NCI-H1436 treated with DMSO at 0.1 percent for 48 hours (cell line): Measurements from ENCODE around the gene RREB1.

Experiments
- DNase-seq: peaks from one replicate; lab custom pipeline; 2025; lab: John Stamatoyannopoulos, UW

The RREB1 gene

DNA sequence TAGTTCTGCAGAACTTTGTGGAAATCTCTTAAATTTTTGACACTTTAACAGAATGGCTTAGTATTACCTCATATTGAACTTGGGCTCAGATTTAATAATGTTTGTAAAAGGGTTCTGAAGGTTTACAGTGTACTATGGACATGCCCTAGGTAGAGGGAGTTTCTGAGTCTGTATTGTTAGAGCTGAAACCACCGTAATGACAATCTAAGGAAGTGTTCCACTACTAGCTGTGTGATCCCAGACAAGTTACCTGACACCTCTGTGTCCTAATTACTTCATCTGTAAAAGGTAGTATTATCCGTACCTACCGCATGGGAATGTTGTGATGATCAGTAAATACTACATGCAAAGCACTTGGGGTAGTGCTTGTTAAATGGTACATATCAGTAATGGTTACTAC lies 86.9 kb downstream of the RREB1 start:
- DNase-seq = no peak

- no peak for DNase-seq
Observed at GRCh38 chr6:7195339-7196018, 87.7 kb downstream of the RREB1 start.

- DNase-seq = no peak
Observed at GRCh38 chr6:7196019-7196402, 88.2 kb downstream of the RREB1 start.

DNA sequence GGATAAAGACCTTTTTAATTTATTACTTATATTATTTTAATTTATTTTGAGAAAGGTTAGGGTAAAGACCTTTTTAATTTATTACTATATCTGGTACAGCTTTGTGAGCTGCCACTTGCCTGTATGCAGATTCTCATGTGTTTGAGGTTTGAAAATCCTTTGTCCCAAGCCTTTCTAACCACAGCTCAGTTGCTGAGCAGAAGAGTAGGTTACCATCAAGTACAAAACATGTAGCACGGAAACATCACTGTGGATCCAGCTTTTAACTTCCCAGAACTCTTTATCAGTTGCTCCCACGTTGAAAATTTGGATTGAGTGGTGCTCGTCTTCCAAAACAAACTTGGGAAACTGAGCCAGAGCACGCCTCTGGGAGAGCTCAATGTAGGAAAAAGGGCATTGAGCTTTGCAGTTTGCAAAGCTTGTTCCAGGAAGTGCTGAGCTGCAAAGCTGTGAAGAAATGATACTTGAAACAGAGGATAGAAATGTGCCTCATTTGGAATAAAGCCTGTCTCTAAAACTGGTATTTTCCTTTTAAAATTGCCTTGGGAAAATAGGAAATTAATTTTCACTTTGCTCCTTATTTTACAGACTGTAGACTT lies 89.0 kb downstream of the RREB1 start:
- no peak for DNase-seq

- no peak for DNase-seq
Observed at GRCh38 chr6:7197747-7198146, 90.0 kb downstream of the RREB1 start.

DNA sequence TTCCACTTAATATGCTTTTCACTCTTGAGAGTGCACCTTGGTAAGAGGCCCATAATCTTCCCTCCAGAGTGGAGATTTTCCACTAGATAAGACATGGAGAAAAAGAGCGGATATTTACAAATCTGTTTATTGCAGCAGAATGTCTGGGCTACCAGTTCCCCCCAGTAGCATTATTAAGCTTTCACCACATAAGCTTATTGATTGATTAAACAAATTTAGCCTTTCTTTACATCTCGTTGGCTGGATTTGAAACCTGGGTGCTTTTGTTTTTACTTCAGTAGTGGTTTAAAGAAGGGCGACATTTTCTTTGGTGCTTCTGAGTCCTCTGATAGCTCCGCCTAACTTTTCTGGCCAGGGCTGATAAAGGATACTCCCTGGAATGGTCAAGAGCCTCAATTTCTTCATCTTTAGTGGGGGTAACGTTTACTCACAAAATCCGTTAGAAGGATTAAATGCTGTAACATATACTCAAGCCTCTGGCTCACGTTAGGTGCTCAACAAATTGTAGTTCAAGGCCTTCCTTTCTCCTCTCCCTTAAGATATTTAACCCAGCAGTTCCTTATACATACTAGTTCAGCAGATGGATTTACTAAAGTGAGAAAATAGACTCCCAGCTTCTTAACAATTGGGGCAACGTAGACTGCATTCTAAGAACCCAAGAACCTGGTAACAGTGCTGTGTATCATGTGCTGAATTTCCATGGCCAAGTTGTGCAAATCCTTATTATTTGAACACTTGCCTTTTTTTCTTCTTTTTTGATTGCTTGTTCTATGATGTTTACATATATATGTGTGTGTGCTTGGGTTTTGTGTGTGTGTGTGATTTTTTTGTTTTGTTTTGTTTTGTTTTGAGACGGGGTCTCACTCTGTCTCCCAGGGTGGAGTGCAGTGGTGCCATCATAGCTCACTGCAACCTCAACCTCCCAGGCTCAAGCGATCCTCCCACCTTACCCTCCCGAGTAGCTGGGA lies 91.4 kb downstream of the RREB1 start:
- DNase-seq = no peak

GRCh38 chr6:7200598-7201443 lies 93.1 kb downstream of the RREB1 start:
- DNase-seq = no peak

DNA sequence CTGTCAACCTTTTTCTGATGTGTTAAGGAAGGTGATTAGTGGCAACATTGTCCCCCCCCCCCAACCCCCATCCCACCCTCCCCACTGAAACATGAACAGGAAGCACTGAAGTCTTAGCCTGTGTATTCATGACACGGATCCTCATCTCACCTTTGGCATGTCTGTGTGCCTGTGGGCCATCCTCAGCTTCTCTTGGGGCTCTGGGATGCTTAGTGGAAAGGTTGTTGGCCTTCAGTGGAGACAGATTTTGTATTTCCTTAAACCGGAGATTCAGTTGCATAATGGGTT lies 93.6 kb downstream of the RREB1 start:
- DNase-seq = no peak

DNA sequence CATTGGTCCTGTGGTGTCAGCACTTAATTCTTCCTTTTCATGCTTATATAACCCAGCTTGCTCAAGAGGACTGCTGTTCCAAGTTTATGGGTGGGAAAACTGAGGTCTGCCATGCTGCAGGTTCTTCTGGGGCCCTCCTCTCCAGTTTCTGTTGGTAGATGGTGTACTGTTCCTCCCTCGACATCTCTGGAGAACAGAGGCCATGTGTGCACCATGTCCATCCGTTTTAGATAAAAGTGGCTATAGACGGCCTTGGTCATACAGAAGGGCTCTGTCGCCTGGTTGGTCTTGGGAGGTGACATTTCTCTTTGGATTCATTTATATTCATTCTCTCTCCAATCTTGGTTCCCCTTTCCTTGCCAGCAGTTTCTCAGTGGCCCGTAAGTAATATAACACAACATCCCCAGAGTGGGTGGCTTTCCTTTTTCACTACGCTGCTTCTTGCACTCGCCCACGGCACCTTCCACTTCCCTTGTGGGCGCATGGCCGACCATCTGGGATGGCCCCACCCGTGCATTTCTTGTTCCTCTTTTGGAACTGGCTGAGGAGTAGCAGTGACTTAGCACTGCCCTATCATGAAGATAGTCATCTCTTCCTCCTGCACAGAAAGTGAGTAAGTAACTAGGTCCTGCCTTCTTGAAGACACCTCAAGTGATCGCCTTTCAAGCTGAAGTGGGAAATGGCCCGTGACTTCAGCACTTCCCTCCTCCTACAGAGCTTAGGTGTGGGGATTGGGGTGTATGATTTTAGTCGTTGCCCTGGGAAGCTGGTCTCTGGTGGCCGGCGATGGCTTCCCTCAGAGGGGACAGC lies 94.2 kb downstream of the RREB1 start:
- no peak for DNase-seq

DNA sequence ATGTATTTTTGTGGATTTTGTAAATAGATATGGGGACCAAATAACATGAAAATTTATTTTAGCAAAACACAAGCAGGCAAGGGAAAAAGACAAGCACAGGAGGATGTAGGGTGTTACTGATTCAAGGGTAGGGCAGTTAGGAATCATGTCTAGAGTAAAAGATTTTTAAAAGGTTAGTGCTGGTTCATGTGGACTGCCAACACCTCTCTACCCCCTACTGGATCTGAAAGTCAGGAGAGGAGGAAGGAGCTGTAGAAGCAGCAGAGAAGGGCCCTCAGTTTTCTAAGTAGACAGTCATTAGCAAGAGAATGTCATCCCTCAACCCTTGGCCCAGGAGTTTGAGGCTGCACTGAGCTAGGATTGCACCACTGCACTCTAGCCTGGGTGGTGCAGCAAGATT lies 95.2 kb downstream of the RREB1 start:
- DNase-seq = no peak

- no peak for DNase-seq
Observed at GRCh38 chr6:7203939-7204338, 96.2 kb downstream of the RREB1 start.

GRCh38 chr6:7204726-7205125 lies 97.0 kb downstream of the RREB1 start:
- DNase-seq = no peak

GRCh38 chr6:7207720-7208119 lies 100.0 kb downstream of the RREB1 start:
- no peak for DNase-seq

- no peak for DNase-seq
Observed at GRCh38 chr6:7213416-7213815, 105.7 kb downstream of the RREB1 start.

- DNase-seq = no peak
Observed at GRCh38 chr6:7214468-7214867, 106.7 kb downstream of the RREB1 start.

DNA sequence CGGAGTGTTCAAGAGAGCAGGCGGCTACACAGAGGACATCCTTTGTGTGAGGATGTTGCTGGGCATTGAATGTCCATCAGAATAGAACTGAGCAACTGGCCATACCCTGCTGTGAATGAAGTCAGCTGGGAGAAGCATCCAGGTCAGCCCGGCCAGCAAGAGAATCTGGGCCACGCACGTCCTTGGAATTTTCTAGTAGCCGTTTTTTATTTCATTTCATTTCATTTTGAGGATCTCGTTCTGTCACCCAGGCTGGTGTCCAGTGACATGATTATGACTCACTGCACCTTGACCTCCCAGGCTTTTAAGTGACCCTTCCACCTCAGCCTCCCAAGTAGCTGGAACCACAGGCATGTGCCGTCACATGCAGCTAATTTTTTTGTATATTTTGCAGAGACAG lies 107.4 kb downstream of the RREB1 start:
- DNase-seq = no peak

GRCh38 chr6:7215798-7216231 lies 108.1 kb downstream of the RREB1 start:
- no peak for DNase-seq

- DNase-seq = no peak
Observed at GRCh38 chr6:7216941-7217621, 109.3 kb downstream of the RREB1 start.

DNA sequence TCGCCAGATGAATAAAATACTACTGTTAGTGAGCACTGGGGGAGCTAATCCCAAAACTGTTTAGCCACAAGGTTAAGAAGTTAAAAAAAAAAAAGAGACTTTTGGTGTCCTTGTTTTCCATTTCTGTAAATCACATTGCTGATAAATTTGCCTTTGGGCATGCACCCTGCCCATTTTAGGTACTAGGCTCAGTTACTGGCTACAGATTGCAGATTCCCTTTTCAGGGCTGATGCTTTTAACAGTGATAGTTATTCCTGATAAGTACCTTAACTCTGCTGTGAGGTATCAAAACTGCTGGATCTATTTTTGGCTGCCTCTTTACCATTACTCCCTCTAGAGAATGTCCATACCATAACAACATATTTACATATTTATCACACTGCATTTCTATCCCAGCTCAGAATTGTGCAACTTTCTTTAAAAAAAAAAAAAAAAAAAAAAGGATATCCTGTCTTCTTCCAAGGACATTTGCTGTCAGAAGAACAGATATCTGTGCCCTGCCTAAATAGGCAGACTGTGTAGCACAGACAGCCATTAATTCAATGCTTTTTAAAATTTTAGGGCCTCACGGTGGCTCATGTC lies 110.7 kb downstream of the RREB1 start:
- no peak for DNase-seq

- no peak for DNase-seq
Observed at GRCh38 chr6:7219310-7219709, 111.5 kb downstream of the RREB1 start.
